Brain microvascular endothelial cell (primary cell): ENCODE measurements around the gene KCND3.

Experiments
- DNase-seq: peaks from one replicate; pipeline ENCODE4 v3.0.0-alpha.2; 2020
- H3K27ac ChIP-seq: fragments of 250-450 bp; sonication (Bioruptor Pico); 2 replicates; pipeline ENCODE4 v1.5.1; 2020; ENCODE audit warnings: mild to moderate bottlenecking, moderate library complexity
- H3K27me3 ChIP-seq: fragments of 250-450 bp; sonication (Bioruptor Pico); replicated peaks from 2 replicates; pipeline ENCODE4 v1.5.1; 2020; ENCODE audit warnings: mild to moderate bottlenecking
- H3K36me3 ChIP-seq: fragments of 250-450 bp; sonication (Bioruptor Pico); replicated peaks from 2 replicates; pipeline ENCODE4 v1.5.1; 2020; ENCODE audit warnings: mild to moderate bottlenecking
- H3K4me3 ChIP-seq: 2 replicates; pipeline ENCODE4 v1.5.1; 2011; ENCODE audit warnings: low read depth, mild to moderate bottlenecking, control low read depth, low read length, moderate library complexity
- in situ Hi-C: cut with HindIII; loops from 2 replicates; pipeline ENCODE4 v1.10.0; 2017; ENCODE audit warnings: low sequenced_read_pairs, low pct_ligation_motif_present
- TF ChIP-seq, protein P1 (sequence below): IDR thresholded peaks from 2 replicates; pipeline ENCODE4 v1.5.1; 2011; ENCODE audit warnings: low read depth, mild to moderate bottlenecking, moderate library complexity, low read length, control low read depth, inconsistent platforms; ENCODE audit errors: missing control alignments

KCND3 gene

DNA sequence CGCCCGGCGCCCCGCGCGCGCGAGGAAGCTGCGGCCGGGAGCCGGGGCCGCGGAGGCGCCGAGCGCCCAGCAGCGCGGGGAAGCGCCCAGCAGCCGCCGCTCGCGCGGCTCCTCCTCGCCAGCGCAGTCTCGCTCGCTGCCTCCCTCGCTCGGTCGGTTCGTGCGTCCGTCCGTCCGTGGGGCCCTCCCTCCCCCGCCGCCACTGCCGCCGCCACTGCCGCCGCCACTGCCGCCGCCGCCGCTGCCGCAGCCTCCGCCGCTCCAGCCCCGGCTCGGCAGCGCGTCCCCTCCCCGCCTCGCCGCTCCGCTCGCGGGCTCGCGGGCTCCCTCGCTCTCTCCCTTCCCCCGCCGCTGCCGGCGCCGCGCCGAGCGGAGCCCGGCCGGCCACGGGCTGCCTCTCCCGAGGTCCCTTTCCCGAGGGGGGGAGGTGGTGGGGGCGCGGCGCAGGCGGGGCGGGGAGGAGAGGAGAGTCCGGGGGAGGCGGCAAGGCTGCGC, at the start of gene KCND3:
KCND3 (minus strand) TSS at position 138 of the 495 bp plus-strand sequence.
- Histone ChIP-seq H3K36me3 (no peaks in the 10 kb centered on the region), H3K27ac (no peak within 1 kb of the TSS), H3K27me3 (peaks cover 47% of the 10 kb centered on the region), H3K4me3 (peak within 1 kb of the TSS; percentile 27)
- in situ Hi-C loops, result no loop called here
- TF ChIP-seq, protein P1, sequence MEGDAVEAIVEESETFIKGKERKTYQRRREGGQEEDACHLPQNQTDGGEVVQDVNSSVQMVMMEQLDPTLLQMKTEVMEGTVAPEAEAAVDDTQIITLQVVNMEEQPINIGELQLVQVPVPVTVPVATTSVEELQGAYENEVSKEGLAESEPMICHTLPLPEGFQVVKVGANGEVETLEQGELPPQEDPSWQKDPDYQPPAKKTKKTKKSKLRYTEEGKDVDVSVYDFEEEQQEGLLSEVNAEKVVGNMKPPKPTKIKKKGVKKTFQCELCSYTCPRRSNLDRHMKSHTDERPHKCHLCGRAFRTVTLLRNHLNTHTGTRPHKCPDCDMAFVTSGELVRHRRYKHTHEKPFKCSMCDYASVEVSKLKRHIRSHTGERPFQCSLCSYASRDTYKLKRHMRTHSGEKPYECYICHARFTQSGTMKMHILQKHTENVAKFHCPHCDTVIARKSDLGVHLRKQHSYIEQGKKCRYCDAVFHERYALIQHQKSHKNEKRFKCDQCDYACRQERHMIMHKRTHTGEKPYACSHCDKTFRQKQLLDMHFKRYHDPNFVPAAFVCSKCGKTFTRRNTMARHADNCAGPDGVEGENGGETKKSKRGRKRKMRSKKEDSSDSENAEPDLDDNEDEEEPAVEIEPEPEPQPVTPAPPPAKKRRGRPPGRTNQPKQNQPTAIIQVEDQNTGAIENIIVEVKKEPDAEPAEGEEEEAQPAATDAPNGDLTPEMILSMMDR, result no peak
- DNase-seq, result no peak

DNA sequence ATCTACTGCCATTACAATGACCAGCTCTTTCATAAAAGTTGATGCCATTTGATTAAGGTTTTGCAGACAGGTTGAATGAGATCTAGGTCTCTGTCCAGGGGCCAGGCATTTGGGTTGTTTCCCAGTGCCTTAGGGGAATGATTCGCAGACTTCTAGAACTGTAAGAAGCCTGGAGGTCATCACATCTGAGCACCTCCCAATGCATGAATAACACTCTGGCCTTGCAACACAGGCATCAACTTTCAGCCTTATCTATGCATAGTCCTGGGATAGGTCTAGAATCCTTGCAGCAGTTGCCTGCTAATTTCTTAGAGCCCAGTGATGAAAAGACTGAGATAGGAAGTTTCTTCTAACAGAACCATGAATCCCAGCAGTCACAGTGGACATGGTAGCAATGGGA, 44.8 kb upstream of the KCND3 start:
- Histone ChIP-seq H3K4me3 (no peak overlapping the region), H3K36me3 (no peaks in the 10 kb centered on the region), H3K27ac (no peak overlapping the region), H3K27me3 (no peaks in the 10 kb centered on the region)
- no peak for DNase-seq
- TF ChIP-seq, protein P1, result no peak
- in situ Hi-C loops, result no loop called here

DNA sequence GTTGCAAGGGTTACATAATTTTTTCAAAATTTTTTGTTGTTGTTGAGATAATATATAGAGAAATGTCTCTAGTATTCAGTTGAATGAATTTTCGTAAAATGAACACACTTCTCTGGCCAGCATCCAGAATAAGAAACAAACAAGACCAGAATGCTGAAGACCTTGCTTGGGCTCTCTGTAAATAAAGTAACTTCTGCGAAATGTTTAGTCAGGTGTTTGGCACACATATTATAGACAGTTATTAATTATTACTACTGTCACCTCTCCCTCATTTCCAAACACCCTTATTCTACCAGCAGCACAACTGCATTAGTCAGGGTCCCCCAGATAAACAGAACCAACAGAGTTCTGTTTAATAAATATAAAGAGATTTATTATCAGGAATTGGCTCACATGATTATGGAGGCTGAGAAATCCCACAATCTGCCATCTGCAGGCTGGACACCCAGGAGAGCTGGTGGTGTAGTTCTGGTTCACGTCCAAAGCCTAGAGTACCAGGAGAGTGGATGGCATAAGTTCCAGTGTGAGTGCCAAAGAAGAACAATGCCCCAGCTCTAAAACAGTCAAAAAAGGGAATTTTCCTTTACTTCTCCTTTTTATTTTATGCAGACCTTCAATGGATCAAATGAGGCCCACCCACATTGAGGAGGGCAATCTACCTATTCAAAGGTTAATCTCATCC, 44.1 kb upstream of the KCND3 start:
- H3K36me3 ChIP-seq, result no peaks in the 10 kb centered on the region
- H3K27ac ChIP-seq, result no peak overlapping the region
- DNase-seq, result no peak
- in situ Hi-C loops, result no loop called here
- H3K4me3 ChIP-seq, result no peak overlapping the region
- TF ChIP-seq, protein P1, result no peak
- no peaks in the 10 kb centered on the region for H3K27me3 ChIP-seq

DNA sequence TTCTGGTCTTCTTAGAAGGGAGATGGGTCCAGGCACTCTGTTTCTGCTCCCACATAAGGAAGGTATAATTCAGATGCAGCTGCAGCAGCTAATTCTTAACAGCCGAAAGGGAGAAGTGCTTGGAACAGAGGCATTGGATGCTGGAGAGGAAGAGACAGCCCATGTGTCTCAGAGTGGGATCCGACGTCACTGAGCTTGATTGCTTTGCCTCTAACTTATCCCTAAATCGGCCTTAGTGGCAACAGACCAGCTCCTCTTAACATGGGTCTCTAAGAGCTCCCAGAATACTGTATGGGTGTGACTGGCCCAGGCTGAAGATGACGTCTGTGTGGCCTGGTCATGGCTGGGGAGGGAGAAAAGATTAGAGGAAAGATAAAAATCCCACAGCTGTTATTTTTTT, 40.7 kb upstream of the KCND3 start:
- DNase-seq, result no peak
- in situ Hi-C loops, result no loop called here
- no peaks in the 10 kb centered on the region for H3K36me3 ChIP-seq
- H3K27ac ChIP-seq, result no peak overlapping the region
- H3K4me3 ChIP-seq, result no peak overlapping the region
- TF ChIP-seq, protein P1, result no peak
- no peaks in the 10 kb centered on the region for H3K27me3 ChIP-seq

DNA sequence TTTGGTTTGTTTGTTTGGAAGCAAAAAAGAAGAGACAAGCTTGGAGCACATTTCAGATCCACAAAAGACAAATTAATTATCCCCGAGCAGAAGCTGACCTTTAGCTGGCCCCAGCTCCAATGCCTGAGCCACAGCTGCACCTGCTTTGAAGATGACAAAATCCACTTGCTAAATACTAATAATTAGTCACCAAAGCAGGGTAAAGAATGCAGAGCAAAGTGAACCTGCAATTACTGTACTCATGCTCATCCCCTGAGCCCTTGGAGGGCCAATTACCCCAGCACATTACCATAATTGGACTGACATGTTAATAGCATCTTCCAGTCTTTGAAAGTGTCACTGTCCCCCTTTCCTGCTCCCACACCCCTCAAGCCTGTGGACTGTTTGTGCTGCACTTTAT, 38.2 kb upstream of the KCND3 start:
- Histone ChIP-seq H3K27ac (no peak overlapping the region), H3K27me3 (no peaks in the 10 kb centered on the region), H3K36me3 (no peaks in the 10 kb centered on the region), H3K4me3 (no peak overlapping the region)
- in situ Hi-C loops, result no loop called here
- TF ChIP-seq, protein P1, result no peak
- DNase-seq, result no peak

DNA sequence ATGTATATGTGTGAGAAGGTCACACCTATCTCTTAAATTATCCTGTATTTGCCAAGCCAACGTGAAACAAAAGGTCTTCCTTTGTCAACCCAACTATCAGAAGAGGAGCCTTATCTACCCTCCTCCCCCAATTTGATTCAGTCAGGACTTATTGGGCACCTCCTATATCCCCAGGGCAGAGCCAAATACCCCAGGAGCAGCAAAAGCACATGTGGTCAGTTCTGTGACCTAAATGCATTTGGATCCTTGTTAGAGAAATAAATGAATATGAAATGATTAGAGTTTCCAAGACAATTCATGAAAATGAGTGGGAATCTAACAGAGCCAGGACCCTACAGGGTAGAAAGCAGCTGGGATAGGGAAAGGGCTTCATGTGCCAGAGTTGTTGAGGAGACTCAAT, 37.0 kb upstream of the KCND3 start:
- Histone ChIP-seq H3K4me3 (no peak overlapping the region), H3K36me3 (no peaks in the 10 kb centered on the region), H3K27ac (no peak overlapping the region), H3K27me3 (no peaks in the 10 kb centered on the region)
- in situ Hi-C loops, result no loop called here
- TF ChIP-seq, protein P1, result no peak
- DNase-seq, result no peak
